Measurements from ENCODE around the gene SDR39U1.
A peak's percentile ranks its signal among the peaks of the same experiment; 100 is the strongest.

The SDR39U1 gene

GRCh38 chr14:24403294-24403998, 39.1 kb downstream of the SDR39U1 start:
- H3K4me3 ChIP-seq (ENCODE audit: low read depth, low read length), result no peak overlapping the region
- CTCF ChIA-PET, result interaction anchor here (0.7 to 2.7 kb wide), 7 partner anchors 10 to 95 kb away, joined by 3 to 9 read pairs (median 5); partner anchors contain the start of gene CIDEB
- POLR2A ChIA-PET, result no interaction called here

GRCh38 chr14:24401810-24402702, 40.5 kb downstream of the SDR39U1 start:
- Histone ChIP-seq H3K9me3 (ENCODE audit: control insufficient read depth, insufficient read depth, low read depth, low read length) (no peaks in the 10 kb centered on the region), H3K4me1 (ENCODE audit: control insufficient read depth, insufficient read depth, low read length) (peaks cover 18% of the 10 kb centered on the region; the same call in 1 of the 2 replicates), H3K27ac (ENCODE audit: extremely low read depth, low read depth, low read length) (no peak overlapping the region), H3K36me3 (ENCODE audit: control insufficient read depth in 2 of 2, insufficient read depth in 1 of 2, low read length in 2 of 2) (peaks cover 0 to 8% of the 10 kb centered on the region in 2 experiments; a peak in 1 of 3 replicates), H3K4me3 (ENCODE audit: low read depth, low read length) (no peak overlapping the region)
- TF ChIP-seq ZNF248 (tag by site-specific recombination; IDR thresholded peaks at IDR 0.05) (no peak), ZBTB20 (tag by site-specific recombination; IDR thresholded peaks at IDR 0.05) (0 out of 2 replicates have a peak, but pooled peaks have one; percentile 23)
- ChIA-PET POLR2A (no interaction called here), CTCF (interaction anchor here (0.7 to 2.7 kb wide), 5 partner anchors 12 to 68 kb away, joined by 3 to 9 read pairs (median 5); no protein-coding TSS in a partner anchor)

More at GRCh38 chr14:24403294-24403998, 39.1 kb downstream of the SDR39U1 start:
- no peaks in the 10 kb centered on the region for H3K9me3 ChIP-seq (ENCODE audit: control insufficient read depth, insufficient read depth, low read depth, low read length)
- peaks cover 0 to 15% of the 10 kb centered on the region in 2 experiments; a peak in 1 of 3 replicates for H3K36me3 ChIP-seq (ENCODE audit: control insufficient read depth in 2 of 2, insufficient read depth in 1 of 2, low read length in 2 of 2)
- no peak for TF ChIP-seq OSR2 (tag by site-specific recombination; IDR thresholded peaks at IDR 0.05)
- TF ChIP-seq ZIC2 (tag by site-specific recombination; IDR thresholded peaks at IDR 0.05), result no peak
- no peak for TF ChIP-seq PRDM1 (tag by site-specific recombination; IDR thresholded peaks at IDR 0.05)
- no peak for TF ChIP-seq ZNF521 (tag by site-specific recombination; IDR thresholded peaks at IDR 0.05)
- no peak for TF ChIP-seq ZNF341 (tag by site-specific recombination; IDR thresholded peaks at IDR 0.05; ENCODE audit: low read depth)
- TF ChIP-seq ZNF548 (tag by site-specific recombination; IDR thresholded peaks at IDR 0.05), result no peak
- TF ChIP-seq TCF7L2 (IDR thresholded peaks at IDR 0.05; ENCODE audit: borderline replicate concordance, low read depth, low read length), result no peak
- no peak for TF ChIP-seq SALL2 (tag by site-specific recombination; IDR thresholded peaks at IDR 0.05; ENCODE audit: borderline replicate concordance)
- TF ChIP-seq BCL6B (tag by site-specific recombination; IDR thresholded peaks at IDR 0.05), result no peak
- TF ChIP-seq ZNF837 (tag by site-specific recombination; IDR thresholded peaks at IDR 0.05), result no peak
- no peak for TF ChIP-seq ZNF560 (tag by site-specific recombination; IDR thresholded peaks at IDR 0.05; ENCODE audit: borderline replicate concordance)
- TF ChIP-seq ZNF416 (tag by site-specific recombination; IDR thresholded peaks at IDR 0.05), result no peak
- TF ChIP-seq ZFP3 (tag by site-specific recombination; IDR thresholded peaks at IDR 0.05; ENCODE audit: low read depth), result no peak
- no peak for TF ChIP-seq ATF2 (tag by site-specific recombination; IDR thresholded peaks at IDR 0.05; ENCODE audit: low read depth)
- no peak for TF ChIP-seq MZF1 (tag by site-specific recombination; IDR thresholded peaks at IDR 0.05; ENCODE audit: borderline replicate concordance)
- TF ChIP-seq HIC1 (tag by site-specific recombination; IDR thresholded peaks at IDR 0.05), result no peak
- H3K4me1 ChIP-seq (ENCODE audit: control insufficient read depth, insufficient read depth, low read length), result peaks cover 12% of the 10 kb centered on the region; the same call in 1 of the 2 replicates
- H3K27ac ChIP-seq (ENCODE audit: extremely low read depth, low read depth, low read length), result no peak overlapping the region
